Activated naive CD8-positive, alpha-beta T cell treated with anti-CD3 and anti-CD28 coated beads, Interleukin-2, amount 50 U/mL, for 24 hours (primary cell): ENCODE data around the gene ARID1B.

Experiments
- ATAC-seq: fragments of 150-1000 bp; cut with Tn5 transposase; one replicate; pipeline ENCODE4 v1.10.0; 2021
- DNase-seq: peaks from one replicate; pipeline ENCODE4 v3.0.0; 2021
- H3K27ac Mint-ChIP-seq: one replicate; pipeline ENCODE4 v1.8.0; 2021; ENCODE audit warnings: mild to moderate bottlenecking, mixed read lengths
- H3K27me3 Mint-ChIP-seq: one replicate; pipeline ENCODE4 v1.8.0; 2021; ENCODE audit warnings: mixed read lengths
- H3K36me3 Mint-ChIP-seq: one replicate; pipeline ENCODE4 v1.8.0; 2021; ENCODE audit warnings: low read depth, mixed read lengths
- H3K4me1 Mint-ChIP-seq: one replicate; pipeline ENCODE4 v1.8.0; 2021; ENCODE audit warnings: mixed read lengths
- H3K4me3 Mint-ChIP-seq: one replicate; pipeline ENCODE4 v1.8.0; 2021; ENCODE audit warnings: mild to moderate bottlenecking, moderate library complexity, mixed read lengths
- H3K9me3 Mint-ChIP-seq: one replicate; pipeline ENCODE4 v1.8.0; 2021; ENCODE audit warnings: mixed read lengths

ARID1B gene

DNA sequence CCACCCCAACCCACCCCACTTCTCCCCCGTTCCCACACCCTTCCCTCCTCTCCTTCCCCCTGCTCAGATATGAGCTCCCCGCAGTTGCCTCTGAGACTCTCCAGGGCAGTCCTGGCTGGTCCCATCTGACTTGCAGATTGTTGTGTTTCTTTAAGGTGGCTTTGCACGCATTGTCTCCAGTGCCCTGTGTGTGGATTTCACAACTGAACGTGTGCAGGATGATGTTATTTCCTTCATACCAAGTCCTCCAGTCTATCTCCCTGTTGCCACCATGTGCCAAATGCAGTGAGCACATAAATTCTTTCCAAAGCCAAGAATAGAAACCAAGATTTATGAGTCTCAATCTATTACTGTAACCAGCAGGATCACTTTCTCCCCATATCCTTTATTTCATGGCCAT lies 467.0 kb downstream of the ARID1B start:
- H3K36me3 Mint-ChIP-seq = no peaks in the 10 kb centered on the region
- no peak overlapping the region for H3K27ac Mint-ChIP-seq
- no peak for ATAC-seq
- no peak overlapping the region for H3K4me3 Mint-ChIP-seq
- DNase-seq = no peak
- H3K4me1 Mint-ChIP-seq = no peaks in the 10 kb centered on the region
- H3K9me3 Mint-ChIP-seq = peaks cover 12% of the 10 kb centered on the region
- peaks cover 8% of the 10 kb centered on the region for H3K27me3 Mint-ChIP-seq

DNA sequence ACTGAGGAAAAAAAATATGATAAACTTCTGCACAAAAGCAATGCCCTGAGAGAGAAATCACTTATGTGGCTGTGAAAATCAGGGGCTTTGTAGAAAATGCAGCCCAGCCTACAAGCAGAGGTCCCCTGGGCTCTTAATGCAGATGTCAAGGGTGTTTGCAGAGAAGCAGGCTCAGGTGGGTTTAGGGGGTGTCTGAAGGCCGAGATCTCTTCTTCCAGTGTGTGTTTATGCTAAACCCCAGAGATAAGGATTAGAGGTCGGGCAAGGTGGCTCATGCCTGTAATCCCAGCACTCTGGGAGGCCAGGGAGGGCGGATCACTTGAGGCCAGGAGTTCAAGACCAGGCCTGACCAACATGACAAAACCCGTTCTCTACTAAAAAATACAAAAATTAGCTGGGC lies 467.6 kb downstream of the ARID1B start:
- Mint-ChIP-seq H3K9me3 (peaks cover 12% of the 10 kb centered on the region), H3K27ac (no peak overlapping the region), H3K4me1 (no peaks in the 10 kb centered on the region), H3K27me3 (peaks cover 3% of the 10 kb centered on the region), H3K4me3 (no peak overlapping the region), H3K36me3 (no peaks in the 10 kb centered on the region)
- DNase-seq (no peak), ATAC-seq (no peak)

DNA sequence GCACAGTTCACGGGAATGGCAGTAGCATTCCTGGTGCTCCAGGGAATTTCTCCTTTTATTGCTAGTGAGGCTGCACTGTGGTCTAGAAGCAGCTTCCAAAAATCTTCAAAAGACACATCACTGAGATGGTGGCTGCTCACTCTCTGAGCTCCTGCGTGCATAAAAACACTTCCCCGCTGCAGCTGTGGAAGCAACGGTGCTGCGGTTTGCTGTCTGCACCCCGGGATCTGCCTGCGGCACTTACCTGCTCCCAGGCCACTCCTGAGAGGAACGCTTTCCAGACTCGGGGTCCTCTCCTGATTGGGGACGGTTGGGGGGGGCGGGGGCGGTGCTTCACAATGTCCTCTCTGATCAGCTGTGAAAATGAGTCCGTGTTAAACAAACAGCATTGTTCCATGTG lies 468.3 kb downstream of the ARID1B start:
- no peak for DNase-seq
- peaks cover 12% of the 10 kb centered on the region for H3K9me3 Mint-ChIP-seq
- H3K36me3 Mint-ChIP-seq = no peaks in the 10 kb centered on the region
- H3K27ac Mint-ChIP-seq = no peak overlapping the region
- H3K4me1 Mint-ChIP-seq = no peaks in the 10 kb centered on the region
- no peak overlapping the region for H3K4me3 Mint-ChIP-seq
- ATAC-seq = no peak
- H3K27me3 Mint-ChIP-seq = peaks cover 3% of the 10 kb centered on the region

DNA sequence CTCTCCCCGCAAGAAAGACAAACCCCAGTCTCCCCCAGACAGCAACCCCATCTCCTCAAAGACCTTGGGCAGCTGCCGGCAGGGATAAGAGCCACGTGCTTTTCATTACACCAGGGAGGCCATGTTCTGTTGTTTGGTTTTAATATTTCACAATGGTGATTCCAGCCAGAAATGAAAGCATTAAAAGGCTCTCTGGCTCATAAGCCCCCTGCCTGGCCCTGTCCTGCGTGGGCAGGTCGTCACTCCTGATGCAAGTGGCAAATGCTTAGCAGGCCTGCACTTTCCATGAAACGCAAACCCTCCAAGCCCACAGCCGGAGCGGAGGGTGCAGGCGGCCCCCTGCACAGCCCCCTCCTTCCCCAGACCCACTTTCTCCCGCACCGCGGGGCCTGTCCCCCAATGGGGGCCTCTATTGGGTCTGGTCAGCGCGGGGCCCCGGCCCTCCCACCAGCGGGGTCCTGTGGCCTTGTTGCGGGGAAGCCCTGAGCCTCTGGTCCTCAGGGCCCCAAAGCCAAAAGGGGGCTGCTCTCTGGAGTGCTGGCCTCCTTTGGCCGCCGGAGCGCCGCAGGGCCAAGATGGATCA lies 469.0 kb downstream of the ARID1B start:
- ATAC-seq (no peak), DNase-seq (no peak)
- H3K36me3 Mint-ChIP-seq = no peaks in the 10 kb centered on the region
- H3K9me3 Mint-ChIP-seq = peaks cover 12% of the 10 kb centered on the region
- no peak overlapping the region for H3K4me3 Mint-ChIP-seq
- peaks cover 7% of the 10 kb centered on the region for H3K27me3 Mint-ChIP-seq
- no peak overlapping the region for H3K27ac Mint-ChIP-seq
- no peaks in the 10 kb centered on the region for H3K4me1 Mint-ChIP-seq

DNA sequence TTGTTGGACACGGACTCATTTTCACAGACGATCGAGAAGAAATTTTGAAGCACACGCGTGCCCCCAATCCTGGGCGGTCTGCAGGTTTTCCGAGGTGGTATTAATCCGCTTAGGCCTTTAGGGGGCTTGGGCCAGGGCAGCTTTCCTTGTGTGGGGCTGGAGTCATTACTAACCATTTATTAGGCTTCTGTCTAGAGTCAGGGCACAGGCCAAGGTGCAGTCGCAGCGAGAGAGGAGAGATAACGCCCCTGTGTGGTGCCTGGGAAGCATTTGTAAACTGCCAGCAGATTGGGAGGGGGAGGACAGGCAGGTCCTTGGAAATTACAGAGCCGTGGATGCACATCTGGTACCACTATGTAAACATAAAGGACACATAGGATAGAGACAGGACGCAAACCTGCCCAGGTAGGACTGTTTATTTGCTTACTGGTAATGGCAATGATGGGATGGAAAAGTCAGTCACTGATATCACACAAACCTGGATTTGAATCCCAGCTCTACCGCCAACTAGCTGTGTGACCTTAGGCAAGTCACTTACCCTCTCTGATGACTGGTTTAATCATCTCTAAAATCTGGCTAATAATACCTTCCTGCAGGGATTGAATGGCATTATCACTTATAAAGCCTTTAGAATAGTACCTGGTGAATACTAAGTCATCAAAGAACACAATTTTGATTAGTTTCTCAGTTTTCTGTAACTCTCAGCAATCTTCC lies 469.8 kb downstream of the ARID1B start:
- Mint-ChIP-seq H3K27me3 (peaks cover 7% of the 10 kb centered on the region), H3K9me3 (peaks cover 12% of the 10 kb centered on the region), H3K4me3 (no peak overlapping the region), H3K4me1 (no peaks in the 10 kb centered on the region), H3K27ac (no peak overlapping the region), H3K36me3 (no peaks in the 10 kb centered on the region)
- no peak for ATAC-seq
- DNase-seq = no peak

DNA sequence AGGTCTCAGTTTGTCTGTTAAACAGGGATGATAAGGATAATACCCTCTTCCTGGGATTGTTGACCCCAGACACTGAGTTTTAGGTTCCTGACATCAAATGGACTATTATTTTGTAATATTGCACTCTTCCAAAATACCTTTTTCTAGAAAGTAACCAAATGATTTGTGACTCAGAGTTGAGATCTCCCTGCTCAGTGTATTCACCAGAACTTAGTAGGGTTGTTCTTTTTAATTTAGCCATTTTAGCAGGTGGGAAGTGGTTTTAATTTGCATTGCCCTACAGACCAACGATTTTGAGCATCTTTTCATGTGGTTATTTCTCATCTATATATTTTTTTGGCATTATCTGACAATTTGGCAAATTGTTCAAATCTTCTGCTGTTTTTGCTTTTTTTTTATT lies 471.1 kb downstream of the ARID1B start:
- DNase-seq (no peak), ATAC-seq (no peak)
- H3K4me3 Mint-ChIP-seq = no peak overlapping the region
- no peaks in the 10 kb centered on the region for H3K4me1 Mint-ChIP-seq
- H3K27ac Mint-ChIP-seq = no peak overlapping the region
- no peaks in the 10 kb centered on the region for H3K36me3 Mint-ChIP-seq
- H3K9me3 Mint-ChIP-seq = peaks cover 12% of the 10 kb centered on the region
- H3K27me3 Mint-ChIP-seq = peaks cover 4% of the 10 kb centered on the region

DNA sequence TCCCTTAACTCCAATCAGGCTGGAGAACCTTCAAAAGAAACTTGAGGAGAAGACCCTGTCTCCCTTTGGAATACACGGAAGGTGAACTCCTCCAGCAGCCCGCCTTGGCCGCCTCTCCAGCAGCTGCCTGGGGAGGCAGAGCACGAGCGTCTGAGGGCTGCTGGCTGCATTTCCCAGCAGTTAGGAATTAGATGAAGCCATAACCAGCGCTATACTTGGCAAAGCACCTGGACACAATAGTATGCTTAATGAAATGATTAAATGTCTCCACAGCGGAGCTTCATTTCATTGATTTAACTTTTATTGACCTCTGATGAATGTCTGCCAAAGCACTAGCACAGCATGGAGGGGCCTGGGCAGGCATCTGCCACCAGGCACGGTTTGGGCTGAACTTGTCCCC lies 472.6 kb downstream of the ARID1B start:
- H3K9me3 Mint-ChIP-seq = peaks cover 8% of the 10 kb centered on the region
- DNase-seq (no peak), ATAC-seq (no peak)
- H3K36me3 Mint-ChIP-seq = no peaks in the 10 kb centered on the region
- no peak overlapping the region for H3K4me3 Mint-ChIP-seq
- H3K4me1 Mint-ChIP-seq = no peaks in the 10 kb centered on the region
- H3K27ac Mint-ChIP-seq = no peak overlapping the region
- H3K27me3 Mint-ChIP-seq = peaks cover 8% of the 10 kb centered on the region

DNA sequence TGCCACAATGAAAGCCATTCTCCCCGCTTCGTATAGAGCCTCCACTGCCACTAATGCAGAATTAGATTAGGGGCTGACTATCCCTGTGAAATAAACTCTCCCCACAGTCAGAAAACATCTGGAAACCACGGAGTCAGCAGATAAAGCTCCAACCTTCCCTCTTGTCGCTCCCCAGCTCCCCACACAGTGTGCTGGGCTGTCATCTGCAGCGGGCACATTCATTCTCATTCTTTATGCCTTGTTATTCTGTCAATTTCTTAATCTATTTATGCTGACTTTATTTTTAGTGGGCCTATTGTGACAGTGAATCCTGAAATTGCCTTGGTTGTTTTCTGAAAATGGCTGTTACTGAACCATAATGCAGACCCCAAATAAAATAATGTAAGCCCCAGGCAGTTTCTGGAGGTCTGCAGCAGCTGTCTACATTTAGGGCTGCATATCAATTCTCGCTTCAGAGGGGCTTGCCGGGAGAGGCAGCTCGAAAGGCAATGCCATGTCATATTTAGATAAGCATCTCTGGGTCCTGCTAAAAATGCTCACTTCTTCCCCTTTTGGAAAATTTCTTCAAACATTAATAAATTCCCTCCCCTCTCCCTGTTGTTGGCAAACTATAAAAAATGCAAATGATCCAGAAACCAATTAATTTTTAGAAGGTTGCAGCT lies 474.5 kb downstream of the ARID1B start:
- H3K36me3 Mint-ChIP-seq = no peaks in the 10 kb centered on the region
- H3K4me1 Mint-ChIP-seq = no peaks in the 10 kb centered on the region
- peaks cover 8% of the 10 kb centered on the region for H3K9me3 Mint-ChIP-seq
- ATAC-seq (no peak), DNase-seq (no peak)
- no peak overlapping the region for H3K4me3 Mint-ChIP-seq
- no peak overlapping the region for H3K27ac Mint-ChIP-seq
- peaks cover 8% of the 10 kb centered on the region for H3K27me3 Mint-ChIP-seq

DNA sequence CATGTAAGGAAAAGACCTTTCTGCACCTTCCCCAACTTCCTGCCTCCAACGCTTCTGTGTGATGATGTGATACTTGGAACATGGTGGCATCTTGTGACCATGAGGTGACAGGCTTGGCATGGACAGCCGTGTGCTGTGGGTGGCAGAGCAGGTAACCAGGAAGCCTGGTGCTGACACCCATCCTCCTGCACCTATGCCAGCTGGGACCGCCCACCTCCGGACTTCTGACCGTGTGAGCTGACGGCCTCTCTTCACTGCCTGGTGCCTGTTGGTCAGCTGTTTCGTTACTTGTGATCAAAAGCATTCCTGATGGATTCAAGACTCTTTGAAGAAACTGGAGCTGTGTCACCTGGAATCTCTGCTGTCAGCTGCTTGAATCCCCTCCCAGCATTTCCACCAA lies 475.8 kb downstream of the ARID1B start:
- Mint-ChIP-seq H3K9me3 (peaks cover 8% of the 10 kb centered on the region), H3K27me3 (peaks cover 8% of the 10 kb centered on the region), H3K27ac (no peak overlapping the region), H3K36me3 (no peaks in the 10 kb centered on the region), H3K4me1 (no peaks in the 10 kb centered on the region), H3K4me3 (no peak overlapping the region)
- no peak for ATAC-seq
- no peak for DNase-seq

DNA sequence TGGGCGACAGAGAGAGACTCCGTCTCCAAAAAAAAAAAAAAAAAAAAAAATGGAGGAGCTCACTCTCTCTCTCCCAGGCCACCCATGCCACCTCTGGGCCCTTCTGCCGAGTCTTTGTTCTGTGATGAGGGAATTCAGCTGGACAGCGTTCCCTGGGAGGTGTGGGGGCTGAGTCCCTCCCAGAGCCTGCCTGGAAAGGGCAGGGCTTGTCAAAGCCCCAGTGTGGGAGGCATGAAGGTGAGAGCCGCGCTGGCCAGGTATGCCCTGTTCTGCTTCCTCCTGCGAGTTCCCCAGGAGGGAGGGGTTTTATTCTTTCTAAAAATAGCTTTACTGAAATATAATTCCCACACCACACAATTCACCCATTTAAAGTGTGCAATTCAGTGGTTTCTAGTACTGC lies 476.5 kb downstream of the ARID1B start:
- peaks cover 8% of the 10 kb centered on the region for H3K27me3 Mint-ChIP-seq

DNA sequence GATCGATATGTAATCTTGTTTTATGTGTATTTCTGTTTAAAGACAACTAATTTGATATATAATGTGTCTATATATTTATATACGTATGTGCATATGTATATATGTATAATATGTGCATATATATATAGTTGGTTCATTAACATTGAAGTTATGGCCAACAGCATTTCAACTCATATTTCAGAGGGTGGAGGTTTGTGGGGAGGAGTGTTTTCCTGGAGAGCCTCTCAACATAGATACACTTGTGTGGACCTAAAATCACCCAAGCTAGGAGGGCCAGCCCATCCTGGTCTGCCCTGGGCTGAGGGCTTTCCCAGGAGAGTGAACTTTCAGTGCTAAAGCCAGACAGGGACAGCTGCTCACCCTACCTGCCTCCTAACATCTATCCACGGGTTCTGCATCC lies 477.4 kb downstream of the ARID1B start:
- Mint-ChIP-seq H3K36me3 (no peaks in the 10 kb centered on the region), H3K4me3 (no peak overlapping the region), H3K4me1 (no peaks in the 10 kb centered on the region), H3K9me3 (no peaks in the 10 kb centered on the region), H3K27me3 (peaks cover 8% of the 10 kb centered on the region), H3K27ac (no peak overlapping the region)
- no peak for ATAC-seq
- DNase-seq = no peak

More for the DNA sequence above, 476.5 kb downstream of the ARID1B start:
- no peaks in the 10 kb centered on the region for H3K4me1 Mint-ChIP-seq
- no peak for ATAC-seq
- no peak overlapping the region for H3K27ac Mint-ChIP-seq
- H3K4me3 Mint-ChIP-seq = no peak overlapping the region
- peaks cover under 1% of the 10 kb centered on the region for H3K9me3 Mint-ChIP-seq
- no peak for DNase-seq
- H3K36me3 Mint-ChIP-seq = no peaks in the 10 kb centered on the region

DNA sequence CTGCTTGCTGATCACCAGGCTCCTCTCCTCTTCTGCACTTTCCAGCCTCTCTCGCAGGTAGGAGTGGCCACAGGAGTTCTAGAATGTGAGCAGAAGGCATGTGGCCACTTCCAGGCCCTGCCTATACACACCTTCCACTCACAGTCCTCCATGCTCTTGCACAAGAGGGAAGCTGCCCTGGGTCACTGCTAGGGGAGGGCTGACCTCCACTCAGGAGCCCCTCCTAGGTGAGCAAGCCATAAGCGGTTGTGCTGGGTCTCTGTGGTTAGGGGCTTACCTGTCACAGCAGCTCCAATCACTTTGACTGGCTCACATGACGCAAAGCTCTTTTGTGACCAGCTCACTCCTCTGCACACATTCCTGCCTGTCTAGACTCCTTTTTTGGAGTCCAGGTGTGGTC lies 477.9 kb downstream of the ARID1B start:
- ATAC-seq = no peak
- Mint-ChIP-seq H3K27ac (no peak overlapping the region), H3K4me1 (no peaks in the 10 kb centered on the region), H3K4me3 (no peak overlapping the region), H3K9me3 (no peaks in the 10 kb centered on the region), H3K36me3 (no peaks in the 10 kb centered on the region), H3K27me3 (peaks cover 8% of the 10 kb centered on the region)
- DNase-seq = no peak

DNA sequence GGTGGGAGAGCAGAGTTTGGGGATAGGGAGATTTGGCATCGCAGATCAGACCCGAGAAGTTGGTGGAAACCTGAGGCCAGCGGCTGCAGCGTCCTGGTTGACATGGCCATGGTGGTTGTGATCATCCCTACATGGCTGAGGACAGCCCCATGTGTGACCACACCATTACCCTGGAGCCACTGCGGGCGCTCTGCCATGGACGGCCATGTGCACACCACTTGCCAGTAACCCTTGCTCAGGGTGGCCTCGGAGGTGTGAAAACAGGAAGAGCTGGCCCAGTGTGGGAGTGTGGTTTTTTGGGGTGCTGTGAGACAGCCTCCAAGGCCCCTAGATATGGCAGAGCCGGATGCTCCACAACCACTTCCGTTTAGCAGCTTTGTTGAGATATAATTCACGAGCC lies 481.7 kb downstream of the ARID1B start:
- no peak overlapping the region for H3K4me3 Mint-ChIP-seq
- no peaks in the 10 kb centered on the region for H3K9me3 Mint-ChIP-seq
- no peaks in the 10 kb centered on the region for H3K4me1 Mint-ChIP-seq
- ATAC-seq (no peak), DNase-seq (no peak)
- peaks cover 4% of the 10 kb centered on the region for H3K27me3 Mint-ChIP-seq
- H3K36me3 Mint-ChIP-seq = no peaks in the 10 kb centered on the region
- H3K27ac Mint-ChIP-seq = no peak overlapping the region

DNA sequence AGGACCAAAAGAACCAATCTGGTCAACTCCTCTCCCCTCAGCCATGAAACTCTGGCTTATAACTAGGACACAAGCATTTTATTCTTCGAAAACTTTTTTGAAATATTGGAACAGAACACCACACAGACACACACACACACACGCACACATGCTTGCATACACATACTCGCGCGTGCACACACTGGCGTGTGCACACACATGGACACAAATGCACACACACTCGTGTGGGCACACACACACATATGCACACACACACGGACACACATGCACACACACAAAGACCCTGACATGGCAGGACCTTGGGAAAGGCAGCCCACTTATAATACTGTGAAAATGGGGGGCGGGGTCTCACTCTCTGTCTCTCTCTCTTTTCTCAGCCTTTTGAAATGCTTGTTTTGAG lies 482.3 kb downstream of the ARID1B start:
- Mint-ChIP-seq H3K27ac (no peak overlapping the region), H3K27me3 (no peaks in the 10 kb centered on the region), H3K4me1 (no peaks in the 10 kb centered on the region), H3K9me3 (no peaks in the 10 kb centered on the region), H3K4me3 (no peak overlapping the region), H3K36me3 (no peaks in the 10 kb centered on the region)
- ATAC-seq = no peak
- no peak for DNase-seq
